Colonic mucosa (tissue), 4 donors: ENCODE measurements around the gene SEH1L. TPM values are rescaled to one million over a fixed set of nuclear protein-coding genes. Genes with fewer than 3 reads are reported as not detected.

Source experiments
- DNase-seq: peaks from one replicate; pipeline ENCODE4 v3.0.0-alpha.2; 2020
- H3K27ac ChIP-seq: fragments of 200-600 bp; one replicate; pipeline ENCODE4 v1.8.0; 2021
- H3K27me3 ChIP-seq: fragments of 200-600 bp; one replicate; pipeline ENCODE4 v1.8.0; 2021
- H3K36me3 ChIP-seq: fragments of 200-600 bp; one replicate; pipeline ENCODE4 v1.8.0; 2021
- H3K4me1 ChIP-seq: fragments of 200-600 bp; one replicate; pipeline ENCODE4 v1.8.0; 2021; ENCODE audit warnings: mild to moderate bottlenecking
- H3K4me3 ChIP-seq: fragments of 200-600 bp; one replicate; pipeline ENCODE4 v1.8.0; 2021
- H3K9ac ChIP-seq, 2 donors: one replicate each; pipeline ENCODE4 v1.7.0; 2013; ENCODE audit warnings: control low read depth in 2 of 2, low read depth in 2 of 2, low read length in 2 of 2
- H3K9me3 ChIP-seq: fragments of 200-600 bp; one replicate; pipeline ENCODE4 v1.8.0; 2021
- intact Hi-C: fragments of 100-400 bp; cut with DNase I; formaldehyde crosslinking; loops from one replicate; pipeline ENCODE4 v1.14.1; 2022
- total RNA-seq, 2 donors: library from RNA; stranded (reverse); fragmentation: NEBNext Ultra II Directional in 1 of 2; extraction: Animal tissue kit (Norgen Biotek cat#: 25700) in 1 of 2; gene quantifications; one replicate each; pipeline ENCODE4 v1.2.1, GENCODE V29; 2021
- TF ChIP-seq, protein P1 (sequence below): fragments of 200-600 bp; IDR thresholded peaks from one replicate; pipeline ENCODE4 v1.8.0; 2022; ENCODE audit warnings: antibody characterized with exemption, mild to moderate bottlenecking
- donor health status: healthy.
- donor health status: DM: no; HTN: no; CAD: no.
- donor health status: DM: no; HTN: no; CAD: no.

The SEH1L gene
- total RNA-seq, 2 donors from 2014 or later, result 35.1 to 55.6 TPM

DNA sequence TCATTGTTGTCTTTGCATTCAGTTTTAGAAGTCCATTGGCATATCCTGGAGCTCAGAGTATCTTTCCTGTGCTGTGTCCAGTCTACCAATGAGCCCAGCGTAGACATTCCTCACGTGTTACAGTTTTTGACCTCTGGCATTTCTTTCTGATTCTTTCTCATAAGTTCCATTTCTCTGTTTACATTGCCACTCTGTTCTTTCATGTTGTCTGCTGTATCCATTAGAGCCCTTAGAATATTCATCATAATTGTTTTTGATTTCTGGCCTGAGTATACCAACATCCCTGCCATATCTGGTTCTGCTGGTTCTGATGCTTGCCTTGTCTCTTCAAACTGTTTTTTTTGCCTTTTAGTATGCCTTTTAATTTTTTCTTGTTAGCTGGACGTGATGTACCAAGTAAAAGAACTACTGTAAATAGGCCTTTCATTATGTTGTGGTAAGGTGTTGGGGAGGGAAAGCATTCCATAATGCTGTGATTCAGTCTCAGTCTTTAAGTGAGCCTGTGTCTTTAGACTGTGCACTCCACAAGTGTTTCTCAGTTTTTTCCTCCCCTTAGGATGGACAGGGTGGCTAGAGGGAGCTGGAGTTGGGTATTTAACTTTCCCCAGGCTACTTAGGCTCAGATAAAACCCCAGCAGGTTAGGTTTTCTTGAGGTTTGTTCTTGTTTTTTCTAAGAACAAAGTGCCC lies 78.9 kb downstream of the SEH1L start:
- Histone ChIP-seq H3K9ac (no peak overlapping the region), H3K4me1 (no peaks in the 10 kb centered on the region), H3K9me3 (no peaks in the 10 kb centered on the region), H3K36me3 (no peaks in the 10 kb centered on the region), H3K27ac (no peak overlapping the region), H3K4me3 (no peak overlapping the region), H3K27me3 (no peaks in the 10 kb centered on the region)
- no peak for DNase-seq
- TF ChIP-seq, protein P1, sequence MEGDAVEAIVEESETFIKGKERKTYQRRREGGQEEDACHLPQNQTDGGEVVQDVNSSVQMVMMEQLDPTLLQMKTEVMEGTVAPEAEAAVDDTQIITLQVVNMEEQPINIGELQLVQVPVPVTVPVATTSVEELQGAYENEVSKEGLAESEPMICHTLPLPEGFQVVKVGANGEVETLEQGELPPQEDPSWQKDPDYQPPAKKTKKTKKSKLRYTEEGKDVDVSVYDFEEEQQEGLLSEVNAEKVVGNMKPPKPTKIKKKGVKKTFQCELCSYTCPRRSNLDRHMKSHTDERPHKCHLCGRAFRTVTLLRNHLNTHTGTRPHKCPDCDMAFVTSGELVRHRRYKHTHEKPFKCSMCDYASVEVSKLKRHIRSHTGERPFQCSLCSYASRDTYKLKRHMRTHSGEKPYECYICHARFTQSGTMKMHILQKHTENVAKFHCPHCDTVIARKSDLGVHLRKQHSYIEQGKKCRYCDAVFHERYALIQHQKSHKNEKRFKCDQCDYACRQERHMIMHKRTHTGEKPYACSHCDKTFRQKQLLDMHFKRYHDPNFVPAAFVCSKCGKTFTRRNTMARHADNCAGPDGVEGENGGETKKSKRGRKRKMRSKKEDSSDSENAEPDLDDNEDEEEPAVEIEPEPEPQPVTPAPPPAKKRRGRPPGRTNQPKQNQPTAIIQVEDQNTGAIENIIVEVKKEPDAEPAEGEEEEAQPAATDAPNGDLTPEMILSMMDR, result no peak
- intact Hi-C loops, result no loop called here

DNA sequence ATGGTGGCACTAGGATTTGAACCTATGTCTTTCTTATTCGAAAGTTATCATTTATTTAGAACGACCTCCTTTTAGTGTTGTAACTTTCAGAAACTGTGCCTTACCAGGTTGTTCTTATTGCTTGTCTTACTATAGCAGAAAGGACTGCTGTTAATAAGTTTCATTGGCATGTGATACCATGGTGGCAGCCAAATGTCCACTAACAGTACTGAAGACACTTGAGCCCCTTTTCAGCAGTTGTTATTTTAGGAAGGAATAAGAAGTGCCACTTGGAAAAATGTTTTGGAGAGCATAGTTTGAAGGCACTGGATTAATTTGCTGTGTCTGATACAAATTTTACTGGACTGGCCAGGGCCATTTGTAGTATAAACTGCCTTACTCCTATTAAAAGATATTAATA lies 81.1 kb downstream of the SEH1L start:
- H3K36me3 ChIP-seq, result no peaks in the 10 kb centered on the region
- DNase-seq, result no peak
- TF ChIP-seq, protein P1, result no peak
- intact Hi-C loops, result no loop called here
- H3K9ac ChIP-seq, result no peak overlapping the region
- no peak overlapping the region for H3K27ac ChIP-seq
- no peak overlapping the region for H3K4me3 ChIP-seq
- H3K9me3 ChIP-seq, result no peaks in the 10 kb centered on the region
- no peaks in the 10 kb centered on the region for H3K4me1 ChIP-seq
- H3K27me3 ChIP-seq, result no peaks in the 10 kb centered on the region

DNA sequence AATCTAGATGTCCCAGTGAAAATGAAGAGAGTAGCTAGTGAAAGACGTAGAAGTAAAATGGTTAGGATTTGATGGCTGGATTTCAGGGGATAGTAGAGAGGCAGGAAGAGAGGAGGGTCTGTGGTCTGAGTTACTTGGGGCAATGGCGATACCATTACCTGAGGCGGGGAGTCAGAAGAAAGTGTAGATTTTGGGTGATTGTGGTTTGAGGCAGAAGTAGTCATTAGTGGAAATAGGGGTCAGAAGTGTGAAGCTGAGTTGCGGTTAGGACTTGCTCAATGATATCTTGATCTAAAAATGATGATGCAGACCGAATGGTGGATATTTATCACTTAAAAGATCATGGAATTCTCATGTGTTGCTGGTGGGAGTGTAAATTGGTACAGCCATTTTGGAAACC lies 84.4 kb downstream of the SEH1L start:
- Histone ChIP-seq H3K27ac (no peak overlapping the region), H3K4me1 (no peaks in the 10 kb centered on the region), H3K27me3 (no peaks in the 10 kb centered on the region), H3K4me3 (no peak overlapping the region), H3K9ac (no peak overlapping the region), H3K9me3 (no peaks in the 10 kb centered on the region), H3K36me3 (no peaks in the 10 kb centered on the region)
- intact Hi-C loops, result no loop called here
- no peak for DNase-seq
- TF ChIP-seq, protein P1, result no peak

DNA sequence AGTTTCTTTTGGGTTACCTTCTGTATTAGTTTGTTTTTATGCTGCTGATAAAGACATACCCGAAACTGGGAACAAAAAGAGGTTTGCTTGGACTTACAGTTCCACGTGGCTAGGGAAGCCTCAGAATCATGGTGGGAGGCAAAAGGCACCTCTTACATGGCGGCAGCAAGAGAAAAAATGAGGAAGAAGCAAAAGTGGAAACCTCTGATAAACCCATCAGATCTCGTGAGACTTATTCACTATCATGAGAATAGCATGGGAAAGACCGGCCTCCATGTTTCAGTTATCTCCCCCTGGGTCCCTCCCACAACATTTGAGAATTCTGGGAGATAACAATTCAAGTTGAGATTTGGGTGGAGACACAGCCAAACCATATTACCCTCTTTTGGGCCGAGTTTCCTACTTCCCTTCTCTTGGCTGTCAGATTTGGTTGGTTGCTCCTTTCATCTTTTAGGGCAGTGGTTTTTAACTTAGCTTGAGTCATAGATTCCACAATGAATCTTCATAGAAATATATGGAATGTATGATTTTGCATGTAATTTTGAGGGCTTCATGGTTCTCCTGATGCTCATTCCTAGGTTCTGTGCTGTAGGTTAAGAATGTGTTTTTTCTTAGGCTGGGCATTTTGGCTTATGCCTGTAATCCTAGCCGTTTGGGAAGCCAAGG lies 87.6 kb downstream of the SEH1L start:
- H3K27me3 ChIP-seq, result no peaks in the 10 kb centered on the region
- no peak overlapping the region for H3K27ac ChIP-seq
- H3K36me3 ChIP-seq, result no peaks in the 10 kb centered on the region
- intact Hi-C loops, result no loop called here
- no peak overlapping the region for H3K9ac ChIP-seq
- no peaks in the 10 kb centered on the region for H3K9me3 ChIP-seq
- TF ChIP-seq, protein P1, result no peak
- no peak overlapping the region for H3K4me3 ChIP-seq
- no peaks in the 10 kb centered on the region for H3K4me1 ChIP-seq
- no peak for DNase-seq

DNA sequence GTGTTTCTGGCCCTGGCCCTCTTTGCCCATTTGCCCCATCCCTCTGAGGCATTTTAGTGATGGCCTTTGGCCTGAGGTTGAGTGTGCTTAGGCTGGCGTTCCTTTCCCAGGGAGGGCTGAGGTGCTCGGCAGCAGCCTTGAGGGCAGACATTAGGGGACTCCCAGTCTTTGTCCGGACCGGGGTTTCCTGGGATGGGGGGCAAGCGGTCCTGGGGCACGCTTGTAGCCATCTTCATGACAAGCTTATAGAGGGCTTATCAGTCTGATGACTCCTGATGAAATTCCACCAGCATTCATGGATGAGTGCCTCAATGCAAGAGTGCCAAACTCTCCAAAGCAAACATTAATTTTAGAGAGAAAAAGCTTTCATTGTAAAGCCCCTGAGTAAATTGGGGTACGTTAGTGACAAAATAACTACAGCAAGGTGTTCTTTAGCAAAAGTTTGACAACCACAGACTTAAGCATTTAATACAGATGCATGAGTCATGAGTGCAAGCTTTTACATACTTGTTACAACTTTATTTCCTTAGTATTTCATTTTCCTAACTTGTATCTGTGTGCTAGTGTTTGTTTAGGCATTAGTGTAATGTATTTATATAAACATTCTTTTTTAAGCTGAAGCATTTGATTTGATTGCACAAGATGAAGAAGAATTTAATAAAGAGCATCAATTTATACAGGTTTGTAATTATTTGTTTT lies 89.0 kb downstream of the SEH1L start:
- DNase-seq, result no peak
- Histone ChIP-seq H3K9me3 (no peaks in the 10 kb centered on the region), H3K27ac (no peak overlapping the region), H3K9ac (no peak overlapping the region), H3K27me3 (no peaks in the 10 kb centered on the region), H3K4me1 (no peaks in the 10 kb centered on the region), H3K36me3 (no peaks in the 10 kb centered on the region), H3K4me3 (no peak overlapping the region)
- intact Hi-C loops, result no loop called here
- TF ChIP-seq, protein P1, result no peak

Other genes starting within 250 kb of the SEH1L start
- gene CEP76, start 245.3 kb upstream of the SEH1L start, total RNA-seq, result 10 to 100 TPM in 1 of 2 donors, 1 to 10 TPM in 1; 4.7 to 10.7 TPM
- gene PSMG2, start 245.0 kb upstream of the SEH1L start, total RNA-seq, result 10 to 100 TPM; 75.4 to 87.3 TPM
- gene PTPN2, start 63.8 kb upstream of the SEH1L start, total RNA-seq, result 10 to 100 TPM; 32.2 to 34.3 TPM
- 10 to 100 TPM; 23.7 to 26.9 TPM for gene CEP192, start 43.4 kb downstream of the SEH1L start, total RNA-seq